GM21367 (cell line): ENCODE measurements around the gene TMEM234.
"Not testable (repeated sequence)": the region's sequence is repeated elsewhere in the genome, so short reads cannot be mapped to it uniquely, and the experiment has no call there.

Source experiments
- ATAC-seq: cut with Tn5 transposase; IDR thresholded peaks from one replicate; pipeline ENCODE4 v1.9.1; 2021; ENCODE audit not compliant: unreplicated experiment

The TMEM234 gene

DNA sequence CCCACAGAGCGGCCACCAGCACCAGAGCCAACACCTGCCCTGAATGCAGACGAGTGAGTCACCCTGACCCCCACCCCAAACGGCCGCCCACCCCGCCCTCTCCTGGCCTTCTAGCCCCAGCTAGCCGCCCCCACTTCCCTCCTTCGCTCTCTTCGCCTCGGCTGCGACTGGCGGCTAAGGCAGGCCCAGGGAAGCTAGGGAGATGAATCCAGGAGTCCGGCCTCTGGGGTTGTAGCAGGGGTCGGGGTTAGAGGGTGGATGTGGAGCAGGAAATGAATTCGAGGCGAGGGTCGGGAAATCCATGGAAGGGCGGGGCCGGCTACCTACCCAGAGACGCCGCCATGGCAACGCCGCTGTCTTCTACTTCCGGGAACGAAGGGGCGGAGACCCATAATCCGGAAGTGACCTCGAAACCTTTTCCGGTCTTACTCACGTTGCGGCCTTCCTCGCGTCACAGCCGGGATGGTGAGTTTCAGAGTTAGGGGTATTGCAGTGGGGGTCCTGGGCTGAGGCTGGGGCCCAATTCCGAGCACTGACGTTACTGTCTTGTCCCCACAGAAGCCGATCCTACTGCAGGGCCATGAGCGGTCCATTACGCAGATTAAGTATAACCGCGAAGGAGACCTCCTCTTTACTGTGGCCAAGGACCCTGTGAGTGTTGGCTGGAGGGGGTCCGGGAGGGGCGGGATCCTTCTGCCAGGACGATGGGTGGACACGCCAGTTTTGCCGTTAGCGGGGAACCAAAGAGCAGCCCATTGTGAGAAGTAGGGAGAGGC is at the start of gene TMEM234, which contains the start of gene EIF3I:
TSS of gene TMEM234 (minus strand) at position 374 of the 776 bp plus-strand sequence. CDS start at position 343, 31 bp downstream.
TSS of gene EIF3I (plus strand) at position 428 of the 776 bp plus-strand sequence. CDS start at position 463, 35 bp downstream.
- peak; percentile 93 for ATAC-seq

DNA sequence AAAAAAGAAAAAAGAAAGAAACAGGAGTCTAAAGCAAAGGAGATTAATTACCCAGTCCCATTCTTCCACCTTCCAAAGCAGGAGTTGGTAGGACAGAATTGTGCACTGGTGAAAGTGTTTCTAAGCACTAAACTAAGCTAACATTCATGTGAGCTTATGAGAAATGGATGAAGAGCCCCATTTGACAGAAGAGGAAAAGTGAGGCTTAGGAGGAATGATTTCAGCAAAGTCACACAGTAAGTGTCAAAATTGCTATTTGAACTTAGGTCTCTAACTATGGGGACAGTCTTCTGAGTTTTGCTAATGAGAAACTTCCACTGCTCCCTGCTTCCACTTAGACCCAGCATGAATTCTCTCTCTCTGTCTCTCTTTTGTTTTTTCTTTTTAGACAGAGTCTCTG is 47.6 kb upstream of the TMEM234 start:
- no peak for ATAC-seq

DNA sequence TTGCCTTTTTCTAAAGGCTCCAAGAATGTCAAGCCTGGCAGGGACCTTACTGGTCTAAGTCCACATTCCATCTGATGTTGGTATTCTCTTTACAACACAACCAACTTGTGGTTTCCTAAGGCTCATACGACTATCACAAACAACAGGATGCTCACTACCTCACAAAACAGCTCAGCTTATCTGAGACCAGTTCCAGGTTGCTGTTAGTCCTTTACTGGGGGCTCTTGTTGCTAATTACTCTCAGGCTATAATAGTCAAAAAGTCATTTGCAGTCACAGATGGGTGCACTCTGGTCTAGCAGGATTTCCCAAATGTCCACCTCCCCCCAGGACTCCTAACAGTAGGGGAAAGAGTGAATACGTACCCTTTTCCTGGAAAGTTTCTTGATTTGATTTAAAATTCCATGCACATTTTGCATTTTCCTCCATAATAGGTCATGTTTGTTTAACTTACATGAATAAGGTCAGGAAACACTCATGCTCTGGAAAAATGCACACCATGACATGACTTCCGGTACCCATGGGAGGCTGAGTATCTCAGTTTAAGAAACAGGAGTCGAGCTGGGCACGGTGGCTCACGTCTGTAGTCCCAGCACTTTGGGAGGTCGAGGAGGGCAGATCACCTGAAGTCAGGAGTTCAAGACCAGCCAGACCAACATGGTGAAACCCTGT is 44.9 kb upstream of the TMEM234 start:
- ATAC-seq = no peak

DNA sequence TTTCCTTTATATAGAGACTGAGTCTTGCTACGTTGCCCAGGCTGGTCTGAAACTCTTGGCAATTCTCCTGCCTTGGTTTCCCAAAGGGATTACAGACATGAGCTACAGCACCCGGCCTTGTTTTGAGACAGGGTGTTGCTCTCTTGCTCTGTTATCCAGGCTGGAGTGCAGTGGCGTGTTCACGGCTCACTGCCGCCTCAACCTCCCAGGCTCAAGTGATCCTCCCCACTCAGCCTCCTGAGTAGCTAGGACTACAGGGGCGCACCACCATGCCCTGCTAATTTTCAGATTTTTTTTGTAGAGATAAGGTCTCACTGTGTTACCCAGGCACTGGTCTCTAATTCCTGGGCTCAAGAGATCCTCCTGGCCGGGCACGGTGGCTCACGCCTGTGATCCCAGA is 43.7 kb upstream of the TMEM234 start:
- ATAC-seq = no peak

DNA sequence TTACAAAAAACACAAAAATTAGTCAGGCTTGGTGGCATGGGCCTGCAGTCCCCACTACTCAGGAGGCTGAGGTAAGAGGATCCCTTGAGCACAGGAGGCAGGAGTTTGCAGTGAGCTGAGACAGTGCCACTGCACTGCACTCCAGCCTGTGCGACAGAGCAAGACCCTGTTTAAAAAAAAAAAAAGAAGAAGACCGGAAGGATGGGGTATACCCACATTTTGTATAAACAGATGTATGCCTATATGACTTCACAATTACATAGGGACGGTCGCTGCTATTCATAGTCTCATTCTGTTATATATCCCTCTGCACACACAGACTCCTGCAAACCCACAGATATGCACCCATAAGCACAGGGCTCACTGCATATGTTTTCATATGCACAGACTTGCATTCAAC is 41.6 kb upstream of the TMEM234 start:
- ATAC-seq = no peak

DNA sequence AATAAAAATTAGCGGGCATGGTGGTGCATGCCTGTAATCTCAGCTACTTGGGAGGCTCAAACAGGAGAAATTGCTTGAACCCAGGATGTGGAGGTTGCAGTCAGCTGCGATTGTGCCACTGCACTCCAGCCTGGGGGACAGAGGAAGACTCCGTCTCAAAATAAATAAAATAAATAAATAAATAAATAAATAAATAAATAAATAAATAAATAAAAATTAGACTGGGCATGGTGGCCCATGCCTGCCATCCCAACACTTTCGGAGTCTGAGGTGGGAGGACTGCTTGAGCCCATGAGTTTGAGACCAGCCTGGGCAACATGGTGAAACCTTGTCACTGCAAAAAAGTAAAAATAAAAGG is 41.1 kb upstream of the TMEM234 start:
- ATAC-seq = not testable (repeated sequence)

DNA sequence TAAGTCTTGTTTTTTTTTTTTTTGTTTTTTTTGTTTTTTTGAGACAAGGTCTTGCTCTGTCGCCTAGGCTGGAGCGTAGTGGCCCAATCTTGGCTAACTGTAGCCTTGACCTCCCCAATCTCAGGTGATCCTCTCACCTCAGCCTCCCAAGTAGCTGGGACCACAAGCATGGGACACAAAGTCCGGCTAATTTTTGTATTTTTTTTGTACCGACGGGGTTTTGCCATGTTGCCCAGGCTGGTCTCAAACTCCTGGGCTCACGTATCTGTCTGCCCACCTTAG is 35.0 kb upstream of the TMEM234 start:
- ATAC-seq = no peak

DNA sequence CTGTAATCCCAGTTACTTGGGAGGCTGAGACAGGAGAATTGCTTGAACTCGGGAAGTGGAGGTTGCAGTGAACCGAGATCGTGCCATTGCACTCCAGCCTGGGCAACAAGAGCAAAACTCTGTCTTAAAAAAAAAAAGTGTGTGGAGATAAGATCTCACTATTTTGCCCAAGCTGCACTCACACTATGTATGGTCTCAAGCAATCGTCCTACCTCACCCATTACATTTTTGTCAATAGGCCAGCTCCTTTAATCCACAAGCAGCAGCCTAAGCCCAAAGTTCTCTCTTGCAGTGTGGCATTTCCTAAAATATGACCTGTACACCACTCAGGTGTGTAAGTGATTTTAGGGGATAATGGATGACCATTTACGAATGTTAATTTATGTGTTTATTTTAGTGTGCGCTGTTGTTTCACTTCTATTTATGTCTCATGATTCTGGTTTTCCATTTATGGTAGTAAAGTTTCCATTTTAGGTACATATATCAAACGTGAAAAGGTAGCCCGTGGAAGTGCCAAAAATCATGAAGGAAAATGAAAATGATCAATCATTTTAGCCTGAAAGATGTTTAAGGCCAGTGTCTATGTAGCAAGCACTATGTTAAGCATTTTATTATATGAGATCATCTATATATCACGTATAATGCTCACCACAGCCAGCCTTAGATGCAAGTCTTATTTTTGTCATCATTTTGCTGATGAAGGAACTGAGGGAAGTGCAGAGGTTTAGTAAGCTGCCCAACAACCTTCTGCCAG is 34.5 kb upstream of the TMEM234 start:
- no peak for ATAC-seq

DNA sequence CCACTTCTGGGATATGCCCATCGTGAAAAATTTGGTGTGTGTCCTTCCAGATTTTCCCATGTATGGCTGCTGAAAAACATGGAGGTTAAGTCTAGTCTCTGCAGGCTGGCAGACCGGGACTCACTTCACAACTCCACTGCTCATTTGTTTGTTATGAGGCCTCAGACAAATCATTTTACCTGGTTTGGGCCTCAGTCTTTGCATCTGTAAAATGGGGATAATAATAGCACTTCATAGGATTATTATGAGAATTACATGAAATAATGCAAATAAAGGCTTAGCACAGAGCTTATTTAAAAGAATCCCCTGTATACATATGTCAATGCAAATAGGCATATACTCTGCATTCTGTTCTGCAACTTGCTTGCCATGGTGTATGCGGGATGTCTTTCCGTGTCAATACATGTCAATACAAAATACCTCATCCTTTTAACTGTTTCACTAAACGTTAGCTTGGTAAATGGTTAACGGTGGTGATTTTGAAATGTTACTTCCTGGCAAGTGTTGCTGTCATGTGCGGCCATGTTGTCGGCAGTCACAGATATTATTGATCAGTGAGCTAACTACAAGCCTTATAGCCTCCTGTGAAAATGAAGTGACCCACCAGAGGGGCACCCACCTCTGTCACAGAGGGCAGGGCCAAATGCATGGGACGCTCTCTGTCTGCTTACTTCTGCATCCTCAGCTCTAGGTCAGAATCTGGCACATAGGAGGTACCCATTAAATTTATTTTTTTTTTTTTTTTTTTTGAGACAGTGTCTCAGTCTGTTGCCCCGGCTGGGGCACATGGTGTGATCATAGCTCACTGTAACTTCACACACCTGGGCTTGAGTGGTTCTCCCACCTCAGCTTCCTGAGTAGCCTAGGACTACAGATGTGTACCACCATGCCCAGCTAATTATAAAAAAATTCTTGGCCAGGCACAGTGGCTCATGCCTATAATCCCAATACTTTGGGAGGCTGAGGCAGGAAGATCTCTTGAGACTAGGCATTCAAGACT is 33.2 kb upstream of the TMEM234 start:
- no peak for ATAC-seq

DNA sequence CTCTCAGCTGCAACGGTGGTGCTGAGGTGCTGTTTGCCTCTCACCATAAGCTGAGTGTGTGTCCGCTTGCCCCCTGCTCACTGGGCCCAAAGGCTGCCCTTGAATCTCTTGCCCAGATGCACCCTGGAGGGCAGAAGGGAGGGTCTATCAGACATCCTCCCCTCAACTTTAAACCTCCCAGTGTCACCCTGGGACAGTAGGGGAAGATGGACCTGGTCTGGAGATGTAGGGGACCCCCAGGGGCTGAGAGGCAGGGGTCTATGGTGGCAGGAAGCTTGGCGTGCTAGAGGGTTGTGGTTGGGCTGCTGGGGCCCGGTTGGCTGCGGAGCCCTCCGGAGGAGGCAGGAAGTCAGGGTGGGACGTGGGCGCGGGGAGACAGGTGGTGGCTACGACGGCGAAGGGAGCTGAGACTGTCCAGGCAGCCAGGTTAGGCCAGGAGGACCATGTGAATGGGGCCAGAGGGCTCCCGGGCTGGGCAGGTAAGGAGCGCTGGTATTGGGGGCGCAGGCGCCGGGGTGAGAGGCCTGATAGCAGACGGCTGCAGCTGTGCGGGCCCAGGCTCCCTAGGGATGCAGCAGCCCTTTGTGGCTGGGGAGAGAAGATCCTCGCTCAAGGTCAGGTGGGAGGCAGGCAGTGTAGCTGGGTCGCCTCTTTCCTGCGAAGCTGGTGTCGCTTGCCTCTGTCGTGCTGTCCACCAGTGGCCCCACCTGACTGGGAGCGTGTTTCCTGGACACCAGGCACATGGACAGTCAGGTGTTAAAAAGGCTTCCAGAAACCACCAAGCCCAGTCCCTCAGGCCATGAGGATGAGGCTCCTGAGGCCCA is 29.0 kb upstream of the TMEM234 start, which contains the start of gene LCK:
TSS of gene LCK (plus strand) at position 373 of the 824 bp plus-strand sequence. CDS start 23,065 bp downstream, outside the sequence.
- ATAC-seq = no peak

DNA sequence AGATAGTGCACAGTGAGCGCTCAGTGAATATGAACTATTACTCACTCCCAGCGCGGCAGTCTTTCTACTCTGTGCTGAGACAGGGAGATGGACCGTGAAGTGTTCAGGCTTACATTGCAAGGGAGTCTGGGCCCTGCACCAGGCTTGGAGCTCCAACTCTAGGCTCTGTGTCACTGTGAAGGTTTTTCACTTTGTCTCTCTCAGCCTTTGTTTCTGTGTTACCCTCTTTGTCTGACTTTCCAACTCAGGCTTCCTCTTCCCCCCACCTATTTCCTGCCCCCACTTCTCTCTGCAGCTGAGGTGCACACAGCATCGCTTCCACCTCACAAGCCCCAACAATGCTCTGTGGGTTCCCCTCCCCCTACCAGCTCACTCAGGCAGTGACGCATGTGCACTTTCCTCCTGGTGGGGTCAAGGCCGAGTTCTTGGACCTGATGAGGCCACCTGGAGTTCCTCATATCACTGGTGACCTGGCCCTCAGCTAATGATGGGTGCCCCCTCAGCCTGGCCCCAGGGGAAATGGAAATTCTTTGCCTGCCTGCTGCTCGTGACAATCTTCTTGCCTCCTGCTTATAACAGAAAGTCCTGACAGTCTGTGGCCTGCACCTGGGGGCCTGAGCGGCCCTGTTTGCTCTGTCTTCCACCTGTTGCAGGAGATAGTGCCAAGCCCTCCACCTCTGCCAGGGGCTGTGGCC is 27.8 kb upstream of the TMEM234 start:
- ATAC-seq = peak; percentile 34

DNA sequence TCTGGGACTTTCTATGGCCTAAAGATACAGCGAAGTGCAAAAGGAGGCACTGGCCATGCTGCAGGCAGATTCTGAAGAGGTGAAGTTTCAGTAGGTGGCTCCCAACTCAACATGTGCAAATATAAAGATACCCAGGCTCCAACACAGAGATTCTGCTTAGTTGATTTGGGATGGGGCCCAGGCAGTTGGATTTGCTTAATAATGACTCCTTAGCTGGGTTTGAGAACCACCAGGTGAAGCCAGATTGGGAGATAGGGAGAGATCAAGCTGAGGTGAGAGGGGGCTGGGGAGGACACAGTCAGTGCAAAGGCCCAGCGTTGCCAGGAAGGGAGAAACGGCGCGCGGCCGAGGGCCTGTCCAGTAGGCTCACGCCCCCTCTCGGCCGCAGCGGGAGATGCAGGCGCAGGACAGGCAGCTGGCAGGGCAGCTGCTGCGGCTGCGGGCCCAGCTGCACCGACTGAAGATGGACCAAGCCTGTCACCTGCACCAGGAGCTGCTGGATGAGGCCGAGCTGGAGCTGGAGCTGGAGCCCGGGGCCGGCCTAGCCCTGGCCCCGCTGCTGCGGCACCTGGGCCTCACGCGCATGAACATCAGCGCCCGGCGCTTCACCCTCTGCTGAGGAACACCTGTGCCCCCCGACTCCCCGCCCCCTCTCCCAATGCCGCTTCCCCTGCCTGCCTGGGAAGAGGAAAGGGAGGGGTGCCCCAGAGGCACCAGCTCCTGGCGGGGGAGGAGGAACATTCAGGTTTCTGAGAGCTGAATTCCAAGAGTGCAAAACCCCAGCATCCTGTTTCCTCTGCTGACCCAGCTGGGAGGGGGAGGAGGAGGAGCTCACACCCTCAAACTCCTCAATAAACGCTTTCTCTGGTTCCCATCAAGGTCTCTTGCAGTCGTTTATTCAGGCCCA is 26.1 kb upstream of the TMEM234 start:
- ATAC-seq = no peak

DNA sequence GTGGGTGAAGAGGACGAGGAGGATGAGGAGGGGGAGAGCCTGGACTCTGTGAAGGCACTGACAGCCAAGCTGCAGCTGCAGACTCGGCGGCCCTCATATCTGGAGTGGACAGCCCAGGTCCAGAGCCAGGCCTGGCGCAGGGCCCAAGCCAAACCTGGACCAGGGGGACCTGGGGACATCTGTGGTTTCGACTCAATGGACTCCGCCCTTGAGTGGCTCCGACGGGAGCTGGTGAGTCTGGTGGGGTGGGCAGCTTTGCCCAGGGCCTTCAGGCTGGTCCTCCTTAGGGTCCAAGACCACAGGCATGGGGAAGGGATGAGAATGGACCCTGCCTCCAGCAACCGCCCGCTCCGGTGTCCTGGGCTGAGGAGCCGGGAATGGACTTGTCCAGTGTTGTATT is 25.3 kb upstream of the TMEM234 start:
- no peak for ATAC-seq

DNA sequence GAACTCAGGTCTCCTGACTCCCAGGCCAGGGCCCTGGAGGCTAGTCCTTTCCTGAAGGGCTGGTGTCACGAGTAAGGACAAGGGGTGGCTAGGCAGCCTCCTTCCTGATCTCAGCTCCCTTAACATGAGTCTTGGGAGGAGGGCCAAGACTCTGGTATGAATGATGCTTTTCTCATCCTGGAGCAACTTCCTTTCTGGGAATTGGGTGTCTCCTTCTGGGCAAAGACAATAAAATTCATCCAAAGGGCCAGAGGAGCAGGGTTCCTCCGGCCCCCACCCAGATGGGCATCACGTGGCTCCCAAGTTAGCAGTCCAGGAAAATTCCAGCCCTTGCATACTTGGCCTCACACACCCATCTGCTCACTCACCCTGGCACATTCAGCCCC is 24.7 kb upstream of the TMEM234 start, which contains the start of gene FAM167B:
TSS of gene FAM167B (plus strand) at position 335 of the 386 bp plus-strand sequence. CDS start 200 bp downstream, outside the sequence.
- ATAC-seq = no peak

DNA sequence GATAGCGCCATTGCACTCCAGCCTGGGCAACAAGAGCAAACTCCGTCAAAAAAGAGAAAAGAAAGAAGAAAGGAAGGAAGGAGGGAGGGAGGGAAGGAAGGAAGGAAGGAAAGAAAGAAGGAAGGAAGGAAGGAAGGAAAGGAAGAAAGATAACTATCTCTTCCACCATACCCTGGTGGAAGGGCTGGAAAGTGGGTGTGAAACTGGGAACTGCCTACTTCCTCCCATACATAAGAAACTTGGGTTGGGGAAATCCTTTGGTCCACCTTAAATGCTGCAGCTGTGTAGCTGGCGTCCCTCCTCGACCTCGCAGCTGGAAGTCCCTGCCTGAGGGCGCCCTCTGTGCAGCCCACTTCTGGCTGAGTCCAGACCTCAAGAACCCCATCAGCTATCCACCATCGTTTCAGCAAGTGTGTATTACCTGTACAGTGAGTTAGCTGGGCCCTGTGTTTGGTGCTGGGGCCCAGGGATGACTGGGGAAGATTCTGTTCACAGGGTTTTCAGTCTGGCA is 20.2 kb upstream of the TMEM234 start:
- no peak for ATAC-seq

DNA sequence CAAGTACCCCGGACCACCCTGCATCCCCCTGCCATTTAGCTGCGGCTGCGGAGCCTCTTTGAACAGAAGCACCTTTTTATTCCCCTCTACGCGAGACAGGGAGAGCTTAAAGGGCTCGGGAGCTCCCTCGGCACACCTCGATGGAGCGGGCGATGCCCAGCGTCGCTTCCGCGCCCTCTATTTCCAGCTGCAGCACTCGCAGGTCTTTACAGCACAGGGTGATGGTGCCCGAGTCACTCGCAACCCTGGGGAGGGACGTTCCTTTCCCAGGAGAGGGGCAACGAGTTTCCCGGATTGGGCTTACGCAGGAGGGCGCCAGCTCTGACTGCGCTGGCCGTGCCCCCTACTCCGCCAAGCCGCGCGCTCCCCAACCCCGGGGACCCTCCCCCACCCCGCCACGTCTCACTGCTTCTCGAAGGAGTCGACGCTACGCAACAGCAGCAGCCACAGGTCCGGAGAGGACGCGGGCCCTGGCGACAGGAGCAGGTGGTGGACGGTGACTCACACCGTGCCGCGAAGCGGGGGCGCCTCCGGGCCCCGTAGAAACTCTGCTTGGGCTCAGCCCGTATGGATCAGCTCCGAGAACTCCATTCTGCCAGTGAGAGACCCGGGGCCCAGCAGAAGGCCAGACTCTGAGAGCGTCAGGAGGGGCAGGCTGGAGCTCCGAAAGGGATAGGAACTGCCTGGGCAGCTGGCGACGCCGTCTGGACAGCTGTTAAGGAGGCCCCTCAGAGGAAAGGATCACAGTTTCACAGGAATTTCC is 19.0 kb upstream of the TMEM234 start:
- no peak for ATAC-seq
